HG03457 (cell line): ENCODE measurements around the gene SLC5A11.
"Not testable (repeated sequence)": the region's sequence is repeated elsewhere in the genome, so short reads cannot be mapped to it uniquely, and the experiment has no call there.

Source experiments
- ATAC-seq: cut with Tn5 transposase; IDR thresholded peaks from one replicate; pipeline ENCODE4 v1.9.1; 2021; ENCODE audit warnings: moderate number of reproducible peaks; ENCODE audit not compliant: unreplicated experiment

Gene SLC5A11, protein sequence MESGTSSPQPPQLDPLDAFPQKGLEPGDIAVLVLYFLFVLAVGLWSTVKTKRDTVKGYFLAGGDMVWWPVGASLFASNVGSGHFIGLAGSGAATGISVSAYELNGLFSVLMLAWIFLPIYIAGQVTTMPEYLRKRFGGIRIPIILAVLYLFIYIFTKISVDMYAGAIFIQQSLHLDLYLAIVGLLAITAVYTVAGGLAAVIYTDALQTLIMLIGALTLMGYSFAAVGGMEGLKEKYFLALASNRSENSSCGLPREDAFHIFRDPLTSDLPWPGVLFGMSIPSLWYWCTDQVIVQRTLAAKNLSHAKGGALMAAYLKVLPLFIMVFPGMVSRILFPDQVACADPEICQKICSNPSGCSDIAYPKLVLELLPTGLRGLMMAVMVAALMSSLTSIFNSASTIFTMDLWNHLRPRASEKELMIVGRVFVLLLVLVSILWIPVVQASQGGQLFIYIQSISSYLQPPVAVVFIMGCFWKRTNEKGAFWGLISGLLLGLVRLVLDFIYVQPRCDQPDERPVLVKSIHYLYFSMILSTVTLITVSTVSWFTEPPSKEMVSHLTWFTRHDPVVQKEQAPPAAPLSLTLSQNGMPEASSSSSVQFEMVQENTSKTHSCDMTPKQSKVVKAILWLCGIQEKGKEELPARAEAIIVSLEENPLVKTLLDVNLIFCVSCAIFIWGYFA

DNA sequence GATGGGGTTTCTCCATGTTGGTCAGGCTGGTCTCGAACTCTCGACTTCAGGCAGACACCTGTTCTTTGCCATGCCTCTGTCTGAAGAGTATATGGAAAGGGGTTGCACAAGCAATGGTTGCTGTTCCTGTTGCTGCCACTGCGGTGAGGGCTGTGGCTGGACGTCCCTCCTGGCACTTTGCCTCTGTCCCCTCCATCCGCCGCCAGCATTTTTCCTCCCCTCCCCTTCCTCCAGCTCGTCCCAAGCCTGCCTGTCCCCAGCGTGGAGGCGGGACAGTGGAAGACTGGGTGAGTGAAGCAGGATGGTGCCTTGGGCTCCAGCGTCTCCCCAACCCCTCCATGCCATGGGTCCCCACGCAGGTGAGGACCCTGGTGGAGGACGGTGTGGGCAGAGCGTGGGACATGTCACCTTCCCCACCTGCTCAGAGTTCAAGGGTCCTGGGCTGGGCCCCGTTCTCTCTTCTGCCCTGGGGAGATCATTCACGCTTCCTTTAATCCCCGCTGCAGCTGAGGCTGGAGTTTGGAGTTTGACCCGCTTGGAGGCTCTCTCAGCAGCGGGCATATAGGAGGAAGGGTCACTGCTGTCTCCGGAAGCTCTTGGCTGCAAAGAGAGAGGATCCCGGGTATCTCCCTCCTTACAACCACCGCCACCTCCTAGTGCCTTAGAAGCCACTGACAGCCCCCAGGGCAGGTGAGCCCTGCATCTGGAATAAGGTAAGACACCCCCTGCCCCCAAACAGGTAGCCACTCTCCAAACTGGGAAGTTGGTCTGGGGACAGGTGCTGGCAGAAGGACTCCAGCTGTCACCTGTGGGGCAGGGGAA is at the start of gene SLC5A11:
TSS of gene SLC5A11 (plus strand) at position 238 of the 822 bp plus-strand sequence. CDS start 12,681 bp downstream, outside the sequence.
- ATAC-seq, result no peak

DNA sequence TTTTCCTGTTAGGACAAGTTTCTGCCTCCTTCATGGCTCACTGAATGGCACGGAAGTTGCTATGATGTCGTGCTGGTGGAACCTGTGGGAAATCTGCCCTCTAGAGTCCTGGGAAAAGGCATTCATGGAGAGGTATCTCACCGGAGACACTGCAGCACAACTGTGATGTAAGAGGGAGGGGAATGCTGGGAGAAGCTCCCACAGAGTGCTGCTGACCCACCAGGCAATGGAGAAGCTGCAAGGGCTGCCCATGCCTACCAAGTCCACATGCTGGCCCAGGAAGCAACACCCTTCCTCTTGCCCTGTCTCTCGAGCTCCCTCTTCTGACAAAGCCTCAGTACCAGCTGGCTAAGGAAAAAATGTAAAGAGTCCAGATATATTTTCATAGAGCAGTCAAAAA is 45.2 kb upstream of the SLC5A11 start:
- ATAC-seq, result no peak

GRCh38 chr16:24801761-24802302 is 43.9 kb upstream of the SLC5A11 start:
- ATAC-seq, result no peak

DNA sequence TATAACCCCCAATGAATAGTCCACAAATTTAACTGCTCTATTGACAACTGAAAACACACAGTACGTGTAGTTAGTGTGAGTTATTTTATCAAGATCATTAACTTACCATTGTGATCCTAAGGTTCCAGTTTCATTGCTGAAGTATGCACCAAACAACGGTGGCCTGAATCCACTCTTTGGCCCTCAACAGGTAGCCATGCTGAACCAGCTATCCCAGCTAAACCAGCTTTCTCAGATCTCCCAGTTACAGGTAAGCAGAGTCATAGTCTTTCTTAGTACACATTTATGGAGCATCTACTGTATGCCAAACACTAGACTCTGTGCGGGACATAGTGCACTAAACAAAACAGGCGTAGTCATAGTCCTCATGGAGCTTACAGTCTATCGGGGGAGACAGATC is 40.3 kb upstream of the SLC5A11 start:
- ATAC-seq, result no peak

GRCh38 chr16:24807301-24807700 is 38.5 kb upstream of the SLC5A11 start:
- no peak for ATAC-seq

GRCh38 chr16:24810951-24811843 is 34.6 kb upstream of the SLC5A11 start:
- ATAC-seq, result no peak

GRCh38 chr16:24812813-24813212 is 33.0 kb upstream of the SLC5A11 start:
- ATAC-seq, result not testable (repeated sequence)

GRCh38 chr16:24815021-24815420 is 30.7 kb upstream of the SLC5A11 start:
- no peak for ATAC-seq

DNA sequence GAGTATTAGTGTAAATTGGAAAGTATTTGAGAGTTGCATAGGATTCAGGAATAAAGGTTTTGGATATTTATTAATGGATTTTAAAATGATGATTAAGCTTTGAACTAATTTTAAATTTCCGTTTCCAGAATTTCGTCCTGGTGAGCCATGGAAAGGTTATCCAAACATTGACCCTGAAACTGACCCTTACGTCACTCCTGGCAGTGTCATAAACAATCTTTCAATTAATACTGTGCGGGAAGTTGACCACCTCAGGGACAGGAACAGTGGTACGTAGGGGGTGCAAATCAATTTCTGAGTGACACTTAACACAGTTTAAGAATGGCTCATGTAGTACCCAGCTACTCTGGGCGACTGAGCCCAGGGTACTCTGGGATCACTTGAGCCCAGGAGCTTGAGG is 29.1 kb upstream of the SLC5A11 start:
- no peak for ATAC-seq

DNA sequence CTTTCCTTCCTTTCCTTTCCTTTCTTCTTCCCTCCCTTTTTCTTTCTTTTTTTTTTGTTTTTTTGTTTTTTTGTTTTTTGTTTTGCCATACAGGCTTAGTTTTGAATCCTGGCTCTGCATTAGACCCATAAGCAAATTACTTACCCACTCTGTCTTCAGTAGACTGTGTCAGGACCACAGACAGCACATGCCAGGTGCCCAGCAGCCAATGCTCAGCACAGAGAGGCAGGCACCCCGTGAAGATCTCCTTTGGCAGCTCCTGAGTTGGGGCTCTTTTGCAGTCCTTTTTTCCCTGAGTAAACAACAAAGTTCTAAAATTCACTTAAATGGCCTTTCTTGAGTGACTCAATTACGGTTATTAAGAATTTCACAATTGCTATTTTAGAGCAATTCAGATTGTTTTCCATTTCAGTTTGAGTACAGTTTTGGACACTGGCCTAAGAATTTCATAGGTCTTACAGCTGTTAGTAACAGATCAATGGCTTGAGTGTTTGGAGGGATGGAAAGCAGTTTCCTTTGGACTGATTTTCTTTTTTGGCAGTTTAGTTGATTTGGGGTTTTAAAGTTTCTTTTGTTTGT is 26.2 kb upstream of the SLC5A11 start:
- ATAC-seq, result no peak

- no peak for ATAC-seq
These were observed 25.2 kb upstream of the SLC5A11 start for GRCh38 chr16:24820522-24820921.

- ATAC-seq, result no peak
These were observed 24.6 kb upstream of the SLC5A11 start for GRCh38 chr16:24821129-24821528.

DNA sequence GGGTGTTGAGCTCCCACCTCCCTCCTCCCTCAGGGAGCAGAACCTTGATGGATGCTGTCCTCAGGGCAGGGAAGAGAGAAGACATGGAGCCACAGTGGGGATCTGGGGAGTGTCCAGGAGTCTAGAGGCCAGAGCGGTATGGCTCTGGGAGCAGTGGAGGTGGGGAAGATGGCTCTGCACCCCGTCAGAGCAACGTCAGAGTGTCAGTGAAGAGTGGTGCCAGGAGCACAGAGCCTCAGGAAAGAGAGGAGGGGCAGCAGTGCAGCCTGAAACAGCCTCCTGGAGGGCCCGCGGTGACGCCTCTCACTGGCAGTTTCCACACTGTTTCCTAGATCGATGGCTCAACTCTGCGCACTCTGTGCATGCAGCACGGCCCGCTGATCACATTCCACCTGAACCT is 23.2 kb upstream of the SLC5A11 start:
- ATAC-seq, result no peak

GRCh38 chr16:24822974-24823373 is 22.8 kb upstream of the SLC5A11 start:
- no peak for ATAC-seq

DNA sequence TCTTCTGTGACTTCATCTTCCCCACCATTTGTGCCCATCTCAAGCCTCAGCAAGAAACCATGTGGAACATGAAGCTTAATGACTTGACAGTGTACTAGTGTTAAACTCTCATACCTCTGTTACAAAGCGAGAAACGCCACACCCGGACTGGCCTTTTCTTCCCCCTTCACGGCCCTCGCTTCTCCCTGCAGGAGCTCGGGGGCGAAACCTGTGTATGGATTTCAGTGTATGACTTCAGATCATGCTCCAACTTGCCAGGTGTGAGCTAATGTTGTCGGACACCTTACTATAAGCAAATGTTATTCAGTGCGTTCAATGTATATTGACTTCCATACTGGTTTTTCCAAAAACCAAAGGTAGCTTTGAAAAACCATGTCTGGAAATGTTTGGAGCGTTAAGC is 20.1 kb upstream of the SLC5A11 start:
- no peak for ATAC-seq

DNA sequence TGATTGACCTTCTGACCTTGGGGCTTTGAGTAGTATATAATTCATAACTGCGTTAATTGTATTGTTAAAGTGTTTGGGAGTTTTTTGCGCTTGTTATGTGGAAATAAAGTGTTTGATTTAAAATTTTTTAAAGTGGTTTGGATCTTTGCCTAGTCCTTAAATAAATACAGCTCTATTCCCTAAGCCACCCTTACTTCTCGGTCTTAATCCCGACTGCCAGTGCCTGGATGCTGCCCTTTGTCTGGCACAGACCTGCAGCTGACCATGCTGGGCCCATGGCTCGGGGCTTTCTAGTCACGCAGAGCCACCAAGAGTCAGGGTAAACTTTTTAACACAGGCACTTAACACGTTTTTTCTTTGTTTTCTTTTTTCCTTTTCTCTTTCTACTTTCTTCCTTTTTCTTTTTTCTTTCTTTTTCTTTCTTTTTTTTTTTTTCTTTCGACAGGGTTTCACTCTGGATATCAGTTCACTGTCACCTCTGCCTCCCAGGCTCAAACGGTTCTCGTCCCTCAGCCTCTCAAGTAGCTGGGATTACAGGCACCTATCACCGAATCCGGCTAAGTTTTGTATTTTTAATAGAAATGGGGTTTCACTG is 19.6 kb upstream of the SLC5A11 start:
- ATAC-seq, result no peak

DNA sequence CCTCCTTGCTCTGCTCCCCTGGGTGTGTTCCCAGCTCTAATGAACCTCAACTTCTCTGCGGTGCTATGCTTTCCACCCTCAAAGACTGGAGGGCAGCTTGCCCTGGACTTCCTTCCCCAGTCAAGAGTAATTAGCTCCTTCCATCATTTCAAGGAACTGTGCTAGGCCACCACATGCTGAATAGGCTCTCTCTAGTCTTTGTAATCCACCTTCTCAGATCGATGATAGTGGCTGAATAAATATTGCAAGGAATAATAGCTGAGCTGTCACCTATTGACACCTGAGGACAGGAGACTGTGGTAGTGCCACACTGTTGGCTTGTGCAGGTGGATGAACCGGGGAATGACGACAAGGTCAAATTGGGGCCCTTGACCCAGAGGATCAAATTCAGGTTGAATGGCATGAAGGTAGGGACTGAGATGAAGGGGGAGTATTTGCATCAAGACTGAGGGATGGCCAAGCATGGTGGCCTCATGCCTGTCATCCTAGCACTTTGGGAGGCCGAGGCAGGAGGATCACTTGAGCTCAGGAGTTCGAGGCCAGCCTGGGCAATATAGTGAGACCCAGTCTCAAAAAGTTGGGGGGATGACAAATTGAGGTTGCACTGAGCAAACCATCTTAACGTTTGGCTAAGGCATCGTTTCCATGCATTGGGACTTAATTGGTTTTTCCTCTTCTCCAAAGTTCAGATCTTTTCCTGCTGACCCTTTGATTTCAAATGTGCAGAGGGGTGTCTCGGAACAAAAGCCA is 18.8 kb upstream of the SLC5A11 start:
- no peak for ATAC-seq

DNA sequence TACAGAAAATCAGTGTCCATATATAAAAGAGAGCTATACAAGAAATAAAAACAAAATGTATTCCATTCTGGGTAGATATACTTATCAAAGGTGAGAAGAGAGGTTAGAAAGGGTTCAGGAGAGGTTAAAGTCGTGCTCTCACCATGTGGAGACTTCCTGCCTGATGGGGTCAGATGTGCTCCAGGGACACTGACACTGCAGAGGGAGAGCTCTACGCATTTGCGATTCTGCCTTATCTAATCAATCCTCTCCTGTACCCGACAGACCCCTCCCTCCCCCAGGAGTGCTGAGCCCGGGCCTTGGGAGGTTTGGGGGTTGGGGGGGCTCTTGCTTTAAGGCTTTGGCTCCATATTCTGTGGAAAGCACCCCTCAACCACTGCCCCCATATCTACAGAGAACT is 16.6 kb upstream of the SLC5A11 start:
- ATAC-seq, result no peak

DNA sequence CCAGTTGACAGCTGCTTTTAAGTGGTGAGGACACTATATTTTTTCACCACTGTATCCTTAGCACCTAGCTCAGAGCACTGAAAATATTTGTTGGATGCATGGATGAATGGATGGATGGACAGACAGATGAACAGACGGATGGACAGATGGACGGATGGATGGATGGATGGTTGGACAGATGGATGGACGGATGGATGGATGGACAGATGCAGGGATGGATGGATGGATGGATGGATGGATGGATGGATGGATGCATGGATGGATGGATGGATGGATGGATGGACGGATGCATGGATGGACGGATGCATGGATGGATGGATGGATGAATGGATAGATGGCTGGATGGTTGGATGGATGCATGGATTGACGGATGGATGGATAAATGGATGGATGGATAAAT is 12.4 kb upstream of the SLC5A11 start:
- ATAC-seq, result no peak
